HG03135 (cell line): ENCODE results near the gene TRERF1.

Experiments
- ATAC-seq: cut with Tn5 transposase; IDR thresholded peaks from one replicate; pipeline ENCODE4 v1.9.1; 2021; ENCODE audit warnings: mild to moderate bottlenecking, moderate library complexity; ENCODE audit not compliant: unreplicated experiment

Gene TRERF1

GRCh38 chr6:42374018-42374669 is 77.6 kb downstream of the TRERF1 start:
- no peak for ATAC-seq

DNA sequence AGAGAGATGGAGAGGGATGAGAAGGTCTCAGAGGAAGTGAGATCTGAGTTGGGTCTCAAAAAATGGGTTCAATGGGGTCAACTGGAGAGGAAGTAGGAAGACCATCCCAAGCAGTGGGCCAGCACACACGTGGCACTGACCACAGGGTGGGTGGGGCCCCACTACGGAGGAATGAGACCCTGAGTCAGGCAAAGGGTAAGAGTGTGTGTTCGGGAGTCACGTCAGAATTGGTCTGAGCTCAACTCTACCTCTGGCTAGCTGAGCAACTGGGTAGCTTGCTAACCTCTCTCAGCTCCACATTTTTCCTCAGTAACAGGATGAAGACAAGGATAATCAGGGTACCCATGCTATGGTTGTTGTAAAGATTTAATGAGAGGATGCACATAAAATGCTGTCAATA is 79.0 kb downstream of the TRERF1 start:
- no peak for ATAC-seq

- ATAC-seq, result no peak
These were observed 81.3 kb downstream of the TRERF1 start for GRCh38 chr6:42370323-42370985.

DNA sequence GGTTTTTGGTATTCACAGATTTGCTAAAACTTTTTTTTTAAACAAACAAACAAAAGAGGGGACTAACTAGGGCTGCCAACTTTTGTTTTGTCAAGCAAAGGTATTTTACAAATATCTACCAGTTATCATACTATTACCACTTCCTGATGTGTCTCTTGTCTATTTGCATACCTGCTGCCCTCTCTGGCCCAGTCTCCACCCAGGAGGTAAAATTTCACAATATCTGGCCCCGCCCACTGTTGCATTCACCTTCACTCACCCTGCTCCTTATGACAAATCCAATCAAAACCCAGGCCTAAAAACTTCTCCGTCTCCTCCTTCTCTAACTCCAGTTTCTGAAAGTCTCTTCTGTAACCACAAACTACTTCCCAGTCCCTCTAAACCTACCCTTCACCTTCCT is 82.2 kb downstream of the TRERF1 start:
- ATAC-seq, result no peak

DNA sequence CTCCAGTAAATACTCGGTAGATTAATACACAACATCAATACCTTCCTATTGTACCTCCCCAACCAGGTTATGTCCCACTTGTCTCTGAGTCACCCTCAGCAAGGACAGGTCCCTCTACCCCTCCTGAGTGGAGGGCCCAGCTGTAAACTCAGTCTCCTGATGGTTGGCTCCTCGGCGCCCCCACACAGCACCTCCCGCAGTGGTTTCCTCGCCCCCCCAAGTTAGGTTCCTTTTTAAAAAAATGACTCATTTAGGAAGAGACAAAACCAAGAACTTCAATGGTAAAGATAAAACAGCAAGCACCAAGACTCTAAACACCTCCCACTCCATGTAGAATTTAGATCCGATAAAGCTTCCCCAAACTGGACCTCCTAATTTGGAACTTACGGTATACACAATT is 83.5 kb downstream of the TRERF1 start:
- no peak for ATAC-seq

GRCh38 chr6:42367353-42368011 is 84.2 kb downstream of the TRERF1 start:
- ATAC-seq, result no peak

GRCh38 chr6:42366999-42367352 is 84.8 kb downstream of the TRERF1 start:
- no peak for ATAC-seq

DNA sequence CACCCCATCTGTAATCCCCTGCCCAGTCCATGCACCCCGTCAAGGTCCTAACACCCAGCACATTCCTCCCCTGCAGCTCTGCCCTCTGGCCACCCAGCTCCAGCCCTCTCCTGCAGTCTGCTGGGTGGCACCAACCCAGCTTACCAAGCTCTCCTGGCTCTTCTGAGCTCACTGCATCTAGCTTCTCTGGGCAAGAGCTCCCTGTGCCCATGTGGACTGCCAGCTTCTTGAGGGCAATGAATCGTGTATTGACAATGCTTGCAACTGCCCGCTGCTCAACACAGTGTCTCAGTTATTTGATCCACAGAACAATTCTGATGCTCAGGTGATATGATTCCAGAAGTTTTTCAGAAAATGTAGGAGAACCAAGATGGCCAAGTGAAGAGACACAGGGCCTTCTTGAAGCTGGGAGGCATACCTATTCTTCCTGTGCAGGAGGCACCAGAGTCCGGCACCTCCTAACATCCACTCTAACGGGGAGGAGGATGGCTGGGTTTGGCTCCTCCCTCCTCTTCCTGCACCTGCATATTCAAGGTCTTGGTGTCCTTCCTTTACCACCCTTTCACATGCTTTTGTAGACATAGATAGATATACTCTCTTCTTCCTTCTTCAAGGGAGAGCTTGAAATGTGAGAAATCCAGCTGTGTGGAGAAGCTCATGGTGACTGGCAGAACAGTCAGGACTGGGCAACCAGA is 85.6 kb downstream of the TRERF1 start:
- ATAC-seq, result no peak

DNA sequence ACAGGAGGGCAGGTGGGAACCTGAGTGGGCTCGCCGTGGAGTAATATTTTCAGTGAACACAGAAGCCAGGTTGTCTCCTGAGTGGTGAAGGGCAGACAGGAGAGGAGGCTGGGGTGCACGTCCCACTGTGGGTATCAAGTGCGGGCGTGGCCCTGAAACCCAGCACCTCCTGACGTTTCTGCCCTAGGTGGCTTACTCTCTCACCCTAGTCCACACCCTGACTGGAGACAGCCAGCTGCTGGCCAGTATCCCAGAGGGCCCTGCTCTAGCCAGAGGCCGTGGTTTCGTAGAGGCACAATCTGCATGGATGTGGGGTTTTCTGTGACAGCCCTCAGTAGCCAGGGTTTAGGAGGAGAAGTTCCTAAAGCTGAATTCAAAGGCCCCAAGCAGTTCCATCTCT is 86.7 kb downstream of the TRERF1 start:
- no peak for ATAC-seq

- ATAC-seq, result no peak
These were observed 87.5 kb downstream of the TRERF1 start for GRCh38 chr6:42363926-42364849.

DNA sequence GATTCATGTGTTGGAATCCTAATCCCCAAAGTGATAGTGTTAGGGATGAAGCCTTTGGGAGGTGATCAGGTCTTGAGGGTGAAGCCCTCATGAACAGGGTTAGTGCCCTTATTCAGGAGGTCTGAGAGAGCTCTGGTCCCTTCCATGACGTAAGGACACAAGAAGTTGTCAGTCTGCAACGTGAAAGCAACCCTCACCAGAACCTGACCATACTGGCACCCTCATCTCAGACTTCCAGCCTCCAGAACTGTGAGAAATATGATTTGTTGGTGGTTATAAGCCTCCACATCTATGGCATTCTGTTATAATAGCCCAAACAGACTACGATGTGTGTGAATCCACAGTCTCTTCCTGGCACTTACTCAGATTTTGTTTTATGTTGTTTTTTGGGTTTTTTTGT is 90.7 kb downstream of the TRERF1 start:
- no peak for ATAC-seq

- no peak for ATAC-seq
These were observed 92.7 kb downstream of the TRERF1 start for GRCh38 chr6:42359021-42359420.

GRCh38 chr6:42355416-42355815 is 96.3 kb downstream of the TRERF1 start:
- ATAC-seq, result no peak

GRCh38 chr6:42354702-42355101 is 97.0 kb downstream of the TRERF1 start:
- ATAC-seq, result no peak

- ATAC-seq, result no peak
These were observed 98.7 kb downstream of the TRERF1 start for GRCh38 chr6:42352856-42353564.

DNA sequence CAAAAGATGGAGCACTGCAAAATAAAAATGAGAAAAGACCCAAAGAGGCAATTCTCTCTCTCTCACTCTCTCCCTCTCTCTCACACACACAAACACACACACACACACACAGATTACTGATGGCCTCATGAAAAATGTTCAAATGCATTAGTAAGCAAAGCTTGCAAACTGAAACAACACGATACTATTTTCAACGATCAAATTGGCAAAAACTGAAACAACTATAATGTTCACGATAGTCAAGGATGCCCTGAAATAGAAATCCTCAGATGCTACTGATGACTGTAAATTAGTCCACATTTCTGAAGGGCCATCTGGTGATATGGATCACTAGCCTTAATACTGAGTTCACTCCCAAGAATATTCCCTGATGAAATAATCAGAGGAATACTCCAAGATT is 100.8 kb downstream of the TRERF1 start:
- no peak for ATAC-seq

GRCh38 chr6:42349753-42350511 is 101.8 kb downstream of the TRERF1 start:
- ATAC-seq, result no peak

DNA sequence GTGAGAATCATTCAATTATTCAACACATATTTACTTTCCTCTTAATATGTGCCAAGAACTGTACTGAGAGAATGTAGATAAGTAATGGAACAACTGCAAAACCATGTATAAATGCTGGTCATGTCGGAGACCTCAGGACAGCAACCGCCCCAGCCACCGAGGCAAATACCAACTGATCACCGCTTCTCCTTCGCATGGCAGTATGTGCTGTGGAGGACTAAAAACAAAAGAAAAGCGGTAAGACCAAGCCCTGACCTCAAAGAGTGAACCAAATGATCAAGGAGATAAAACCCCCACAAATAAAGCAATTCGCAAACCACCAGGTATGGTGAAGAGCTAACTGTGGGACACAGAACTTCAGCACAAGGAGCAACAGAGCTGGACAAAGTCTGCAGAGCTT is 104.3 kb downstream of the TRERF1 start:
- no peak for ATAC-seq

DNA sequence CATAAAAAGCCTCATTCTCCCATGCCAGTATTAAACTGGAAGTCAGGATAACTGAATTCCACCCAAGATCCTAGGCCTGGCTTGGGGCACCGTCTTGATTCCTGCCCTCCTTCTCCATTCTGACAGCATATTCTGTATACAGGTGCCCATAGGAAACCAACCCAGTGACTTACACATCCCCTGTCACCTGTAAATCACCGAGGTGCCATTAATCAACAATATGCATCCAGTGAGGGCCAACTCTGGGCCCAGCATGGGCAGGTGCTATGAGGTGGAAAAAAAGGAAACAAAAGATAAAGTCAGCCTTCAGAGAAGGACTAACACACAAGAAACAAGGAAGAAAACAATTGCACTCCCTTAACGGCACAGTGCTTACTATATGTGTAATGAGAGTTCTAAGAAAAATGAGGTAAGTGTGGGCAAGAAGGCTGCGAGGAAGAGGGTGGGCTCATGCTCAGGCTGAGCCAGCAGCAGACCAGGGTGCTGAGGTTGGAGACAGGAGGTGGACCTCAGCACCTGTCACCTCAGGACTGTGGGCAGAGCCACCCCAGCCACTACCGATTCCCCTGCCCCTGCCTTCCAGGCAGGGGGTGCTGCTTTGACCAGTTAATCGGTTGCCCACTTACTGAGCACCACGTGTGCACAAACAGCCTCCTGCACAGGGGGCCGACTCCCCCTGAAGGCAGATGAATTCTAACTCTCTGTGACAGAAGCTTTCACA is 105.9 kb downstream of the TRERF1 start:
- no peak for ATAC-seq
